ENCODE results near the gene PEX10. TPM values are rescaled to one million over a fixed set of nuclear protein-coding genes. Genes with fewer than 3 reads are reported as not detected.

Gene PEX10
- total RNA-seq, 1 donor from 2014 or later = 14.6 TPM

- no peaks in the 10 kb centered on the region for H3K9me3 ChIP-seq
- intact Hi-C loops (cut with DNase I) = no loop called here
- no peak for ATAC-seq
Measured at GRCh38 chr1:2385606-2386280, 26.6 kb downstream of the PEX10 start.

GRCh38 chr1:2384941-2385481, 27.4 kb downstream of the PEX10 start:
- no peaks in the 10 kb centered on the region for H3K9me3 ChIP-seq
- no peaks in the 10 kb centered on the region for H3K36me3 ChIP-seq
- TF ChIP-seq CTCF (IDR thresholded peaks at IDR 0.05) = no peak
- peaks cover 5% of the 10 kb centered on the region for H3K4me1 ChIP-seq
- H3K4me3 ChIP-seq = no peak overlapping the region
- DNase-seq = peak; percentile 58
- no peaks in the 10 kb centered on the region for H3K27me3 ChIP-seq
- intact Hi-C loops (cut with DNase I) = loop anchor here (5.0 kb wide), 1 partner anchor 188 kb away; no protein-coding TSS in a partner anchor
- H3K27ac ChIP-seq = no peak overlapping the region
- ATAC-seq = no peak

More at GRCh38 chr1:2385606-2386280, 26.6 kb downstream of the PEX10 start:
- peaks cover 13% of the 10 kb centered on the region for H3K4me1 ChIP-seq
- H3K27me3 ChIP-seq = no peaks in the 10 kb centered on the region
- no peaks in the 10 kb centered on the region for H3K36me3 ChIP-seq
- DNase-seq = peak; percentile 38
- H3K27ac ChIP-seq = no peak overlapping the region
- H3K4me3 ChIP-seq = no peak overlapping the region
- TF ChIP-seq CTCF (IDR thresholded peaks at IDR 0.05) = no peak

GRCh38 chr1:2384130-2384860, 28.1 kb downstream of the PEX10 start:
- H3K9me3 ChIP-seq = no peaks in the 10 kb centered on the region
- peak; percentile 49 for DNase-seq
- H3K27me3 ChIP-seq = no peaks in the 10 kb centered on the region
- no peak overlapping the region for H3K4me3 ChIP-seq
- no peak overlapping the region for H3K27ac ChIP-seq
- H3K36me3 ChIP-seq = no peaks in the 10 kb centered on the region
- intact Hi-C loops (cut with DNase I) = loop anchor here (5.0 kb wide), 1 partner anchor 187 kb away; no protein-coding TSS in a partner anchor
- no peak for ATAC-seq
- TF ChIP-seq CTCF (IDR thresholded peaks at IDR 0.05) = no peak
- peaks cover 5% of the 10 kb centered on the region for H3K4me1 ChIP-seq

- TF ChIP-seq CTCF (IDR thresholded peaks at IDR 0.05) = no peak
- ATAC-seq (no peak), DNase-seq (peak; percentile 53)
- no peak overlapping the region for H3K27ac ChIP-seq
- intact Hi-C loops (cut with DNase I) = loop anchor here (5.0 kb wide), 1 partner anchor 186 kb away; no protein-coding TSS in a partner anchor
- H3K9me3 ChIP-seq = no peaks in the 10 kb centered on the region
- H3K4me3 ChIP-seq = no peak overlapping the region
- no peaks in the 10 kb centered on the region for H3K36me3 ChIP-seq
- no peaks in the 10 kb centered on the region for H3K27me3 ChIP-seq
- peaks cover 5% of the 10 kb centered on the region for H3K4me1 ChIP-seq
Measured at GRCh38 chr1:2383576-2383975, 28.8 kb downstream of the PEX10 start.

GRCh38 chr1:2382621-2383361, 29.6 kb downstream of the PEX10 start:
- no peaks in the 10 kb centered on the region for H3K36me3 ChIP-seq
- H3K27me3 ChIP-seq = no peaks in the 10 kb centered on the region
- DNase-seq = peak; percentile 71
- peak; percentile 44 for TF ChIP-seq CTCF (IDR thresholded peaks at IDR 0.05)
- intact Hi-C loops (cut with DNase I) = loop anchor here (5.0 kb wide), 1 partner anchor 185 kb away; no protein-coding TSS in a partner anchor
- H3K4me1 ChIP-seq = peaks cover 5% of the 10 kb centered on the region
- no peak overlapping the region for H3K27ac ChIP-seq
- no peaks in the 10 kb centered on the region for H3K9me3 ChIP-seq
- H3K4me3 ChIP-seq = no peak overlapping the region
- peak; percentile 31 for ATAC-seq

Data from upper lobe of right lung (tissue), 1 donor.